HG02642 (cell line): ENCODE measurements around the gene SLC34A1.

ENCODE experiments used
- ATAC-seq: cut with Tn5 transposase; IDR thresholded peaks from one replicate; pipeline ENCODE4 v1.9.1; 2021; ENCODE audit warnings: mild to moderate bottlenecking; ENCODE audit not compliant: unreplicated experiment, poor library complexity

Gene SLC34A1

GRCh38 chr5:177442066-177442826 lies 58.0 kb downstream of the SLC34A1 start:
- no peak for ATAC-seq

GRCh38 chr5:177443144-177443983 lies 59.1 kb downstream of the SLC34A1 start:
- ATAC-seq = no peak

GRCh38 chr5:177444106-177445051 lies 60.1 kb downstream of the SLC34A1 start:
- no peak for ATAC-seq

- no peak for ATAC-seq
Measured at GRCh38 chr5:177445052-177445916, 61.0 kb downstream of the SLC34A1 start.

- no peak for ATAC-seq
Measured at GRCh38 chr5:177445917-177446199, 61.6 kb downstream of the SLC34A1 start.

GRCh38 chr5:177446200-177447065 lies 62.2 kb downstream of the SLC34A1 start, which contains the start of gene PRR7:
Gene PRR7, plus strand, starts transcription at chr5:177446814. Its CDS starts 8,254 bp downstream, at chr5:177455068.
- peak; percentile 55 for ATAC-seq

- ATAC-seq = peak; percentile 38
Measured at GRCh38 chr5:177447066-177447610, 62.9 kb downstream of the SLC34A1 start.

GRCh38 chr5:177447611-177448243 lies 63.5 kb downstream of the SLC34A1 start:
- no peak for ATAC-seq
